K562 (cell line): ENCODE data around the gene PHF24. TPM values are rescaled to one million over a fixed set of nuclear protein-coding genes. Genes with fewer than 3 reads are reported as not detected.

ENCODE experiments used
- ATAC-seq: fragments of 200-7000 bp; cut with Tn5 transposase; 3 replicates; pipeline ENCODE4 v1.9.1; 2020; ENCODE audit warnings: moderate library complexity
- BruUV-seq: library from RNA; stranded (reverse); fragments of 400-500 nt; replicated peaks from 2 replicates; lab custom pipeline; 2021; lab: Mats Ljungman, UMichigan
- CTCF ChIA-PET: fragments of 300-600 bp; formaldehyde crosslinking; extraction: SDS; loops from one replicate; lab custom pipeline; 2021; ENCODE audit warnings: low intra/inter-chr PET ratio; lab: Yijun Ruan, JAX
- POLR2A ChIA-PET: fragments of 300-600, 350-650 bp; sonication (Branson Sonifier 250); formaldehyde crosslinking; extraction: SDS; loops from one replicate; lab custom pipeline; 2021; ENCODE audit warnings: antibody characterized with exemption, inconsistent platforms; lab: Yijun Ruan, JAX
- DNase-seq, 4 experiments: peaks; one replicate each; pipeline versions ENCODE4 v3.0.0 to v3.0.0-alpha.2; 2011 to 2018; ENCODE audit warnings: low spot score in 3 of 4, mixed read lengths in 3 of 4; ENCODE audit errors: extremely low read depth in 1 of 4
- FAIRE-seq: peaks from 2 replicates; lab custom pipeline; 2011; peaks lifted over from hg19 to GRCh38; lab: Jason Lieb, UNC
- H2AFZ ChIP-seq: 2 replicates; pipeline ENCODE4 v1.6.0; 2011; ENCODE audit warnings: low read depth, low read length, control low read depth, inconsistent platforms
- H3K27ac ChIP-seq: fragments of 200-600 bp; 3 replicates; pipeline ENCODE4 v1.8.0; 2011; ENCODE audit warnings: low read depth, mild to moderate bottlenecking, control low read depth, inconsistent platforms, low read length, moderate library complexity, mixed read lengths; ENCODE audit errors: extremely low read depth
- H3K27me3 ChIP-seq, 2 experiments: fragments of 300-600 bp in 1 of 2; 2 replicates in 1 of 2; 3 replicates in 1 of 2; pipeline versions ENCODE4 v1.6.0 to v1.8.0; 2011; ENCODE audit warnings: inconsistent platforms in 2 of 2, low read length in 2 of 2, mild to moderate bottlenecking in 1 of 2, mixed read lengths in 1 of 2, moderate library complexity in 1 of 2; ENCODE audit not compliant: control insufficient read depth in 2 of 2, insufficient read depth in 2 of 2
- H3K36me3 ChIP-seq: fragments of 300-600 bp; 3 replicates; pipeline ENCODE4 v1.8.0; 2011; ENCODE audit warnings: mild to moderate bottlenecking, low read length, inconsistent platforms; ENCODE audit not compliant: control insufficient read depth, insufficient read depth
- H3K4me1 ChIP-seq, 2 experiments: fragments of 200-600 bp in 1 of 2; replicated peaks in 1 of 2; 2 replicates in 1 of 2; 3 replicates in 1 of 2; pipeline versions ENCODE4 v1.5.1 to v1.8.0; 2011; ENCODE audit warnings: inconsistent platforms in 2 of 2, low read length in 2 of 2, mild to moderate bottlenecking in 1 of 2, mixed read lengths in 1 of 2, moderate library complexity in 1 of 2; ENCODE audit not compliant: control insufficient read depth in 2 of 2, insufficient read depth in 2 of 2
- H3K4me2 ChIP-seq: 2 replicates; pipeline ENCODE4 v1.6.1; 2011; ENCODE audit warnings: low read length, control low read depth, inconsistent platforms, mixed read lengths; ENCODE audit not compliant: insufficient read depth
- H3K4me3 ChIP-seq: fragments of 200-600 bp; sonication (generic), shearing (Covaris generic); 2 replicates; pipeline ENCODE4 v1.5.1; 2016; ENCODE audit warnings: control low read depth, inconsistent platforms
- H3K79me2 ChIP-seq: fragments of 200-600 bp; 3 replicates; pipeline ENCODE4 v1.8.0; 2011; ENCODE audit warnings: low read length, inconsistent platforms; ENCODE audit not compliant: control insufficient read depth, insufficient read depth
- H3K9ac ChIP-seq, 2 experiments: 2 replicates each; pipeline versions ENCODE4 v1.6.0 to v1.6.1; 2011; ENCODE audit warnings: low read depth in 2 of 2, low read length in 2 of 2, control low read depth in 1 of 2, inconsistent platforms in 1 of 2, mild to moderate bottlenecking in 1 of 2, mixed read lengths in 1 of 2; ENCODE audit not compliant: insufficient read depth in 1 of 2
- H3K9me1 ChIP-seq: one replicate; pipeline ENCODE4 v1.6.0; 2011; ENCODE audit warnings: inconsistent platforms, mild to moderate bottlenecking, low read length, moderate library complexity; ENCODE audit not compliant: control insufficient read depth, insufficient read depth
- H3K9me3 ChIP-seq: replicated peaks from 2 replicates; pipeline ENCODE4 v1.5.1; 2011; ENCODE audit warnings: low read depth, low read length, inconsistent platforms; ENCODE audit not compliant: control insufficient read depth, insufficient read depth
- H4K20me1 ChIP-seq: replicated peaks from 2 replicates; pipeline ENCODE4 v1.6.1; 2011; ENCODE audit warnings: low read length, inconsistent platforms, mixed read lengths; ENCODE audit not compliant: control insufficient read depth, insufficient read depth
- BDP1 ChIP-seq: IDR thresholded peaks from 3 replicates; pipeline ENCODE4 v1.6.1; 2011; ENCODE audit not compliant: insufficient read length, insufficient read depth
- BRCA1 ChIP-seq, 2 experiments: fragments of 450-650 bp in 1 of 2; sonication (generic) in 1 of 2; formaldehyde crosslinking in 1 of 2; IDR thresholded peaks; 2 replicates each; pipeline versions ENCODE4 v1.5.0 to v1.6.1; 2017 to 2020; ENCODE audit warnings: mild to moderate bottlenecking in 1 of 2, missing genetic modification reagents in 1 of 2
- CBX5 ChIP-seq: IDR thresholded peaks from 2 replicates; pipeline ENCODE4 v1.6.1; 2014; ENCODE audit warnings: low read depth, borderline replicate concordance
- CHCHD3 ChIP-seq: fragments of 250-450 bp; sonication (Bioruptor Pico); IDR thresholded peaks from 2 replicates; pipeline ENCODE4 v2.1.2; 2022; ENCODE audit warnings: mild to moderate bottlenecking
- CREB1 ChIP-seq, 2 experiments: sonication (generic) in 1 of 2; formaldehyde crosslinking in 1 of 2; IDR thresholded peaks; 2 replicates each; pipeline versions ENCODE4 v1.6.1 to v1.8.0; 2012 to 2022; ENCODE audit warnings: inconsistent platforms in 1 of 2, mild to moderate bottlenecking in 1 of 2, missing genetic modification reagents in 1 of 2, moderate library complexity in 1 of 2
- CUX1 ChIP-seq: fragments of 200-800 bp; sonication (Bioruptor generic); IDR thresholded peaks from 2 replicates; pipeline ENCODE4 v1.6.1; 2016; ENCODE audit warnings: missing genetic modification characterization, missing compliant biosample characterization
- GABPA ChIP-seq: fragments of 200-800 bp; sonication (Bioruptor generic); conservative IDR thresholded peaks from 2 replicates; pipeline ENCODE4 v1.6.1; 2016; ENCODE audit warnings: low read depth, missing genetic modification characterization, missing compliant biosample characterization
- ILF3 ChIP-seq: fragments of 450-650 bp; IDR thresholded peaks from 2 replicates; pipeline ENCODE4 v1.6.1; 2018; ENCODE audit warnings: antibody characterized with exemption, mild to moderate bottlenecking, moderate library complexity, borderline replicate concordance
- IRF2 ChIP-seq: sonication (generic); formaldehyde crosslinking; IDR thresholded peaks from 2 replicates; pipeline ENCODE4 v1.8.1; 2022; ENCODE audit warnings: mild to moderate bottlenecking, missing genetic modification reagents
- MAFF ChIP-seq: IDR thresholded peaks from 2 replicates; pipeline ENCODE4 v1.6.1; 2012; ENCODE audit warnings: low read length, improper control_type of control experiment
- MAFK ChIP-seq: IDR thresholded peaks from 2 replicates; pipeline ENCODE4 v1.6.1; 2011; ENCODE audit warnings: low read length, improper control_type of control experiment
- SIX5 ChIP-seq, 2 experiments: IDR thresholded peaks; 2 replicates each; pipeline ENCODE4 v1.6.1; 2011; ENCODE audit warnings: low read length in 2 of 2, borderline replicate concordance in 1 of 2, low read depth in 1 of 2, mild to moderate bottlenecking in 1 of 2, moderate library complexity in 1 of 2; ENCODE audit not compliant: insufficient read depth in 1 of 2
- ZNF586 ChIP-seq: fragments of 450-650 bp; formaldehyde crosslinking; conservative IDR thresholded peaks from 2 replicates; pipeline ENCODE4 v1.4.0; 2020; ENCODE audit warnings: mild to moderate bottlenecking, moderate library complexity
- in situ Hi-C: fragments of 300-500 bp; cut with MboI; formaldehyde crosslinking; loops from 4 replicates; pipeline ENCODE4 v1.15.0; 2018; ENCODE audit warnings: inconsistent platforms, mixed read lengths
- intact Hi-C: fragments of 100-400 bp; cut with micrococcal nuclease; formaldehyde crosslinking; loops from 2 replicates; pipeline ENCODE4 v1.14.2; 2022
- polyA plus RNA-seq, 8 experiments: library from polyadenylated mRNA; depleted of rRNA in 4 of 8; stranded (reverse) in 5 of 8; unstranded in 3 of 8; fragments of >200 nt; fragmentation: Nextera tagmentation in 2 of 8; fragmentation: Illumina TruSeq in 1 of 8; extraction: Ambion mirVana in 2 of 8; extraction: Trizol in 1 of 8; gene quantifications; 2 replicates each; pipeline versions ENCODE4 v1.2.1 to v1.2.3, GENCODE V29; 2011 to 2014; ENCODE audit warnings: inconsistent platforms in 1 of 8, missing spikeins in 1 of 8
- total RNA-seq, 7 experiments: library from RNA; depleted of rRNA in 6 of 7; stranded (reverse); fragments of >200 nt in 6 of 7; fragmentation: Illumina TruSeq in 2 of 7; extraction: Trizol in 2 of 7; gene quantifications; 2 replicates each; pipeline versions ENCODE4 v1.2.1 to v1.2.3, GENCODE V29; 2011 to 2021; ENCODE audit warnings: low replicate concordance in 1 of 7
- TF ChIP-seq, protein P1 (sequence below): fragments of 250-450 bp; sonication (Bioruptor Pico); IDR thresholded peaks from 2 replicates; pipeline ENCODE4 v1.8.0; 2022; ENCODE audit warnings: moderate library complexity, mild to moderate bottlenecking, inconsistent platforms
- TF ChIP-seq, protein P2 (sequence below): fragments of 200-800 bp; sonication (Bioruptor generic); IDR thresholded peaks from 2 replicates; pipeline ENCODE4 v1.6.1; 2017; ENCODE audit warnings: missing genetic modification characterization, missing compliant biosample characterization

PHF24 gene
- total and polyA plus RNA-seq, 9 of the 15 experiments (the other 6 are each of a cell fraction or from before 2014, with no cell fraction given) = 0.01 TPM; not detected in 7

GRCh38 chr9:35002623-35003022, 44.5 kb downstream of the PHF24 start:
- ATAC-seq = no peak
- DNase-seq = peak in 1 of 4 experiments; percentile 1
- CTCF ChIA-PET = no interaction called here
- no peak overlapping the region for H3K4me3 ChIP-seq
- H3K27me3 ChIP-seq = no peaks in the 10 kb centered on the region
- H3K4me2 ChIP-seq = no peak overlapping the region
- no TSS peak for BruUV-seq
- H3K9me1 ChIP-seq = no peaks in the 10 kb centered on the region
- FAIRE-seq = no peak
- intact Hi-C loops = no loop called here
- peaks cover 15 to 36% of the 10 kb centered on the region in 2 experiments for H3K4me1 ChIP-seq
- no peaks in the 10 kb centered on the region for H3K9me3 ChIP-seq
- POLR2A ChIA-PET = interaction anchor here (0.8 kb wide), 1 partner anchor 29 kb away, joined by 3 read pairs; no protein-coding TSS in a partner anchor
- no peak overlapping the region for H2AFZ ChIP-seq
- H3K9ac ChIP-seq = no peak overlapping the region
- H3K79me2 ChIP-seq = no peaks in the 10 kb centered on the region
- no peaks in the 10 kb centered on the region for H3K36me3 ChIP-seq
- H3K27ac ChIP-seq = no peak overlapping the region
- in situ Hi-C loops = no loop called here
- H4K20me1 ChIP-seq = no peaks in the 10 kb centered on the region
- no peak for TF ChIP-seq IRF2 (CRISPR knock-in tag)
- no peak for TF ChIP-seq BDP1
- no peak for TF ChIP-seq MAFF
- TF ChIP-seq MAFK = no peak
- TF ChIP-seq, protein P1, sequence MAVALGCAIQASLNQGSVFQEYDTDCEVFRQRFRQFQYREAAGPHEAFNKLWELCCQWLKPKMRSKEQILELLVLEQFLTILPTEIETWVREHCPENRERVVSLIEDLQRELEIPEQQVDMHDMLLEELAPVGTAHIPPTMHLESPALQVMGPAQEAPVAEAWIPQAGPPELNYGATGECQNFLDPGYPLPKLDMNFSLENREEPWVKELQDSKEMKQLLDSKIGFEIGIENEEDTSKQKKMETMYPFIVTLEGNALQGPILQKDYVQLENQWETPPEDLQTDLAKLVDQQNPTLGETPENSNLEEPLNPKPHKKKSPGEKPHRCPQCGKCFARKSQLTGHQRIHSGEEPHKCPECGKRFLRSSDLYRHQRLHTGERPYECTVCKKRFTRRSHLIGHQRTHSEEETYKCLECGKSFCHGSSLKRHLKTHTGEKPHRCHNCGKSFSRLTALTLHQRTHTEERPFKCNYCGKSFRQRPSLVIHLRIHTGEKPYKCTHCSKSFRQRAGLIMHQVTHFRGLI (CRISPR knock-in tag) = no peak
- TF ChIP-seq ILF3 = no peak
- TF ChIP-seq SIX5 (IDR thresholded peaks at IDR 0.05; ENCODE audit: borderline replicate concordance in 1 of 2, insufficient read depth in 1 of 2, low read depth in 1 of 2, low read length in 2 of 2) = no peak
- TF ChIP-seq CREB1 (IDR thresholded peaks at IDR 0.05) = no peak
- TF ChIP-seq CREB1 (CRISPR knock-in tag; IDR thresholded peaks at IDR 0.05) = no peak
- no peak for TF ChIP-seq CBX5
- TF ChIP-seq BRCA1 (IDR thresholded peaks at IDR 0.05) = no peak
- no peak for TF ChIP-seq BRCA1 (CRISPR knock-in tag; IDR thresholded peaks at IDR 0.05)
- TF ChIP-seq ZNF586 = no peak
- TF ChIP-seq, protein P2, sequence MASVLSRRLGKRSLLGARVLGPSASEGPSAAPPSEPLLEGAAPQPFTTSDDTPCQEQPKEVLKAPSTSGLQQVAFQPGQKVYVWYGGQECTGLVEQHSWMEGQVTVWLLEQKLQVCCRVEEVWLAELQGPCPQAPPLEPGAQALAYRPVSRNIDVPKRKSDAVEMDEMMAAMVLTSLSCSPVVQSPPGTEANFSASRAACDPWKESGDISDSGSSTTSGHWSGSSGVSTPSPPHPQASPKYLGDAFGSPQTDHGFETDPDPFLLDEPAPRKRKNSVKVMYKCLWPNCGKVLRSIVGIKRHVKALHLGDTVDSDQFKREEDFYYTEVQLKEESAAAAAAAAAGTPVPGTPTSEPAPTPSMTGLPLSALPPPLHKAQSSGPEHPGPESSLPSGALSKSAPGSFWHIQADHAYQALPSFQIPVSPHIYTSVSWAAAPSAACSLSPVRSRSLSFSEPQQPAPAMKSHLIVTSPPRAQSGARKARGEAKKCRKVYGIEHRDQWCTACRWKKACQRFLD (CRISPR knock-in tag) = no peak
- no peak for TF ChIP-seq CHCHD3 (CRISPR knock-in tag)
- TF ChIP-seq GABPA = no peak
- TF ChIP-seq CUX1 (CRISPR knock-in tag) = no peak
